Amniotic epithelial cell (primary cell): ENCODE data around the gene JMJD4.

Source experiments
- DNase-seq: peaks from one replicate; pipeline ENCODE4 v3.0.0-alpha.2; 2010; ENCODE audit warnings: low read depth

The JMJD4 gene

DNA sequence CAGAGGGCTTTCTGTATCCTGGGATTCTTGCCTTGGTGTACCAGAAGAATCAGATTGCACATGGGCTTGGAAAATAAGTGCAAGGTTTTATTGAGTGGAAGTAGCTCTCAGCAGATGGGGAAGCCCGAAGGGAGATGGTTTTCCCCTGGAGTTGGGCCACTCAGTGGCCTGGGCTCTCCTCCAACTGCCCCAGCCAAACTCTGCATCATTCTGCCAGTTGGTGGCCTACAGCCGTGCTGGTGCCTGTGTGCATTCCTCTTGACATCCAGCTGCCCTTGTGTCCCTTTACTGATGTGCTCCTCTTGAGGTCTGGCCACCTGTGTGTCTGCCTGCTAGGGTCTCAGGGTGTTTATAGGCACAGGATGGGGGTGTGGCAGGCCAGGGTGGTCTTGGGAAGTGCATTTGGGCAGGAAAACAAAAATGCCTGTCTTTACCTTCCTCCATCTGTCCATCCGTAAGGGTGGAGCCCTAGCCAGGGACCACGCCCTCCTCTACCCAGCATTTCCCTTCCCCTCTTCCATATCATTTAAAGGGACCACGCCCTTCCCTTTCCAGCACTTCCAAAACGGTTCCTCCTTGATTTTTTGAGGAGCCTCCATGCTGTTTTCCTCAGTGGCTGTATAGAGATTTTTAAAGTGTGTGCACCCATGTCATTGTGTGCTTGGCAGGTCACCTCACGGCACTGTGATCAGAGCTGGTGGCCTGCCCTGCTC, 19.1 kb upstream of the JMJD4 start:
- DNase-seq, result no peak

DNA sequence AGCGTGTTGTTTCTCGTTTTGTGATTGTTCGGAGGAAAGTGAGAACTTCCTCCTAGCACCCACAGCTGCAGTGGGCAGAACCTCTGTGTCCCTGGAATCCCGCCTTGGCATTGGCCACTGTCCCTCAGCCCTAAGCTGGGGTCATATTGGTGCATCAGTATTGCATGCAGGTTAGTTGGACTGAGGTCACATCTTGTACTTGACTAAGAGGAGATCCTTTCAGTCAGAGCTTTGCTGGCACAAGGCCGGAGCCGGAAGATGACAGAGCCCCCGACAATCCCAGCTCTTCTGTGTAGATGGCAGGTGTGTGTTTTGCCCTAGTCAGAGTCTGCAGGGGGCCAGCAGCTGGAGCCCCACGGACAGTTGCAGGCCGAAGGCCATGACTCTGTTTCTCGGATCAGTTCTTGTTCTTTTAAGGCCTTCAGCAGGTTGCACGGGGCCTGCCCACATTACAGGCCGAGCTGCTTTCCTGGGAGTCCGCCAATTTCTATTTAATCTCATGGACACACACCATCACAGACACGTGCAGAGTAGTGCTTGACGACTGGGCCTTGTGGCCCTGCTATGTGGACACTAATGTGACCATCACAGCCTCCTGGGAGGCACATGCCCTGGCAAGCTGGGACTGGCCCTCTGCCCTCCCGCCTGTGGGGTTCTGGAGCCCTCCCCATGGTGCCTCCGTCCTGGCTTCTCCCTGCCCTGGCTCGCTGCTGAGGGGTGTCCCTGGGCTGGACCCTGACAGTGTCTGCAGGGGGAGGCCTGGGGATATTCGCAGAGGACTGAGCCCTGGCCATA, 15.0 kb upstream of the JMJD4 start:
- DNase-seq, result no peak

DNA sequence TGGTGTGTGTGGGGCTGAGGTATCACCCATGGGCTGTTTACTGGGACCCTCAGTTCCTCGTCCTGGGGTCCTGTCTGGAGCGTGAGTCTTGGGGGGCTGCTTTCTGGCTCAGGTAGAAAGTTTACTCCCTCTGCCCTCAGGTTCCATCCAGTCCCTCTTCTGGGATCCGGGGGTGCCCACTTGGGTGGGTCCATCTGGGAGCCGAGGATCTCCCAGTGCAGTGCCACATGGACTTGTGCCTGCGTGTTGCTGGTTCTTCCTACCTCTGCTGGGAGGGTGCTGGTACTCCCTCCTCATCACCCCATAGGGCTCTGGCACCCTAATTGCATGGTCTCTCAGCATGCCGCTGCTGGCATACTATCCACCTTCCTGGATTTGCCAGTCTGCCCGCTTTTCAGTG, 14.1 kb upstream of the JMJD4 start:
- no peak for DNase-seq

DNA sequence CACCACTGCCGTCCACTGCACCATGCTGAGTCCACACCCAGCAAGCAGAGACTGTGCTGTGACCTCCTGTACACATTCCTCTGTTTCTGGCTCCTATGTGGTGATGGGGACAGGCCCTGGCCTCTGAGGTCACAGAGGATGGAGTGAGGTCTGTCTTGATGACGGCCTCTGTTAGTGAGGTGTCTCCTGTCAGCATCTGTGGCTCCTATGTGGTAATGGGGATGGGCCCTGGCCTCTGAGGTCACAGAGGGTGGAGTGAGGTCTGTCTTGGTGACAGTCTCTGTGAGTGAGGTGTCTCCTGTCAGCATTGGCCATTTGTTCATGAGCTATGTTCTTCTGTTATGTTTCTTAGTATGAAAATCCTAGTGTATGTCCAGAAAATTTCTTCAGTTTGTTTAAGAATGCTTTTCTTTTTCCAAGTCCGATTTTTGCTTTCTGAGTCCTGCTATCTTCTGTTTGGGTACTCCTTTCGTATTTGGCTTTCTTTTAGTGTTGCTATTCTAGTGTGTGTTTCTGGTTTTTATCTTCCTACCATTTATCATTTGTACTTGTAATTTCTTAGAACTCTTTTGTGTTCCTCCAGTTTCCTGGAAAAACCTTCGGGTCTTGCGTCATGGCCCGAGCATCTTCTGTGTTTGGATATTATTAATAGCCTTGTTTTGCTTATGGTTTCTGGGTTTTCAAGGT, 13.5 kb upstream of the JMJD4 start:
- peak; percentile 80 for DNase-seq

DNA sequence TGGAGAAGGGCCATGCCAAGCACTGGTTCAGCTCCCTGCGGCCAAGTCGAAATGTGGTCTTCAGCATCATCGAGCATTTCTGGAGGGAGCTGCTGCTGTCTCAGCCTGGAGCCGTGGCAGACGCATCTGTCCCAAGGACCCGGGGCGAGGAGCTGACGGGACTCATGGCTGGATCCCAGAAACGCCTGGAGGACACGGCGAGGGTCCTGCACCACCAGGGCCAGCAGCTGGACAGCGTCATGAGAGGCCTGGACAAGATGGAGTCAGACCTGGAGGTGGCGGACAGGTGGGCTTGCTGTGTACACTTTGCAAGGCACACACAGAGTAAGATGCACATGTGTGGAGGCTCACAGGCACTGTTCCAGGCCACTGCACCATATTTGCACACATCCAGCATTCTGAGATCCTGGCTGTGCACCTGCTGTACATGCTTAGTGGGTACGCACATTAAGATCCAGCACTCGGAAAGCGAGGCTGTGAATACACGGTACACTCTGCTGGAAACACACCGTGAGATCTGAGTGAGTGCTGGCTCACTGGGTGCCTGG, 12.9 kb upstream of the JMJD4 start:
- DNase-seq, result no peak

DNA sequence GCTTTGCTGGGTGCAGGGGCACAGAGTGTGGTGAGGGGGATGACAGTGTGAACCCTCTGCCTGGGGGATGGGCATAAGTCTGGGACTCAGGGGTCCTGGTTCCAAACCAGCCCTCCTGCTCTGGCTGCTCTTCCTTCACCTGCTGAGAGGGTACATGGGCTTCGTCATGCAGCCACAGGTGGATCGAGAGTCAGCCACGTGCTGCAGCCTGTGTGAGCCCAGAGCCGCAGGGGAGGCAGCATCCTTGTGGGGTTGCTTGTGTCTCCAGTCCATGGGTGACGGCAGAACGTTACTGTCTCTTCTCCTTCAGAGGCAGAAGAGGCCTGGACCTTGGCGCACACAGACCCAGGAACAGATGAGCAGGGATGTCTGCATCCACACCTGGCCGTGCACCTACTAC, 12.3 kb upstream of the JMJD4 start:
- DNase-seq, result no peak

DNA sequence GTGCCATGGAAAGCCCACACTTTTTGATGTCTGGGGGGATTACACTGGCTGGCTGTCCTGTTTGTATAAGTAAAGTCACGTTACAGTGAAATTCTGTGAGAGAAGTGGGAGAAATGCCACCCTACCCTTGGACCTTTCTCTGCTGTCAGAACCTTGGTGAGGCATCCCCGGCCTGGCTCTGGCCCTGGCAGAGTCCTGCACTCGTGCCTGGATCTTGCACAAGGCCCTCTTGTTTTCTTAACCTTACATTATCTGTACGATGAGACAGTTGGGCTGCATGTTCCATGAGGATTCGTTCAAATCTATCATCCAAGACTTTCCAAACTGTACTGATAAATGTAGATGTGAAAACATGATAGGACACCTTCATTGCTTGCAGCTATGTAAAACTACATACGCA, 11.6 kb upstream of the JMJD4 start:
- DNase-seq, result no peak

DNA sequence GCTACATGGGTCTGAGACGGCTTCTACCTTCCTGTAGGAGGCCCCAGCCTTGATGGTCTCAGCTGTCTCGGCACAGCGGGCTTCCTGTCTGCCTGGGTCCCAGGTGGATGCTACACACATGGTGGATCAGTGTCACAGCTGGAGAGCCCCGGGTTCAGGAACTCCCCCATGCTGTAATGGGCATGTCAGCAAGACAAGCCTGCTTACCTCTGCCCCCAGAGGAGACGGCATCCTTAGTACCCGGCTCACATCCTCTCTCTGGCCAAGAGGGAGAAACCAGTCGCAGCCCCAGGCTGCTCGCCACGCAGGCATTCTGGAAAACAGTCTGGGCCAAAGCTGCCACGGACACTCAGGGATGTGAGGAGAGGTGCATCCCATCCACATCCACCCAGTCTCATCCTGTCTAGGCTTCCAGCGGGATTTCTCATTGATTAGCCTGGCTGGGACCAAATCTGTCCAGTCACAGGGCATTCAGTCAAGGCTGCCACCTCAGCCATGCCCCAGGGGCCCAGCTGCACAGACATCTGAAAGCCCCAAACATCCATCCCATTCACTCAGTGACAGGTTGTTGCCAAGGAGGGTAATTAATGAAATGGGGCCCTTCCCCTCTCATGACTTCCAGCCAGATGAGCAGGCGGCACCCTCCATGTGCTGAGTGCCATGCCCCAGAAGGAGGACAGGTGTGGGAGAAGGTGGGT, 10.6 kb upstream of the JMJD4 start:
- DNase-seq, result no peak

DNA sequence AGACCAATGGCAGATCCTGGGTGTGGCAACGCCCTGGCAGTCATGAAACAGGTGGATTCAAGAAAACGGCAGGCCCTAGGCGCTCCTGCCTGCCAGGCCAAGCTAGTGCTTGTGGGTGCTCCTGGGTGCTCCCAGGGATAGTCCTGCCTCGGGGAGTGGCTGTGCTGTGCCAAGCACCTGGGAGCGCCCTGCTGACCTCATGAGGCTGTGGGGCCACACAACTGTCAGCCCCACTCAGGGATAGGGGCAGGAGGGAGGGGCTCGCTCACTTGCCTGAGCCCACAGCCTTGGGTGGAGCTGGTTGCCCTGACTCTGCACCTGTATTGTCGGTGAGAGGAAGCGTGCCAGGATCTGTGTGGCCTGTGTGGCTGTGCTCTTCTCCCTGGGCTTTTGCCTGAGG, 9.6 kb upstream of the JMJD4 start:
- DNase-seq, result no peak

DNA sequence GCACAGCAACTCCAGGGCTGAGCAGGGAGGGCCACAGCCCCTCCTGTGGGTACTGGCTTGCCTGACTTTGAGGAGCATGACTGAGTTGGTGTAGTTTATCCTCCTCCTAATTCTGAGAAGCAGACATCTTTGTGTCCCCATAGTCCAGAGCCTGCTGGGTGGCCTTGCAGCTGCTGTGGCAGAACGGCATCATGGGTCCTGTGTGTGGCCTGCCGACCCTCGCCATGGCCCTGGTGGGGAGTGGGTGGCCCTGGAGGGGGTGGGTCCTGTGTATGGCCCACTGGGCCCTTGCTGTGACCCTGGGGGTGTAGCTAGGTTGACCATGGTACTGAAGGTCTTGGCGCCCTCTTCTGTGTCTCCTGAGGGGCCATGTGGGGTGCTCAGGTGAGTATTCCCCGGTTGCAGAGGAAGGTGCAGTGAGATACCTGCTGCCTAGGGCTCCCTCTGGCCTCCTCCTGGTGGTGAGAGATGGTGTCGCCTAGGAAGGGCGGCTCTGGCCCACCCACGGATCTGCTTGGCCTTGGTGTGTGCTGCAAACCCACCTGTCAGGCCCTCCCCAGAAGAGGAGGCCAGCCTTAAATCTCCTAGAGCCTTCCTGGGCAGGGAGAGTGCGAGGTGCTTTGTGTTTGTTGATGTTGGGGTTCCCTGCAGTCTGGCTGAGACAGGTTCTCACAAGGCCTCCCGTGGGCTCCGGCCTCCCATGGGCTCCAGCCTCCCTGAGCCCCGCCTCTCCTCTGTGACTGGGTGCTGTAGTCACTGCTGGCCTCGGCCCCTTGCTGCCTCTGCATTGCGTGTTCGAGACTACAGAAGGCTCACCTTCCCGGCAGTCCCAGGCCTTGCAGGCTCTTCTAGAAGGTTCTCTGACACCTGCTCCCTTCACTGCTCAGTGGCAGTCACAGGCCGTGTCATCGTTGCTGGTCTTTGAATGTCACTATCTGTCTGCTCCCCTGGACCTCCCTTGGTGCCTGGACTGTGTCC, 7.9 kb upstream of the JMJD4 start:
- DNase-seq, result no peak

DNA sequence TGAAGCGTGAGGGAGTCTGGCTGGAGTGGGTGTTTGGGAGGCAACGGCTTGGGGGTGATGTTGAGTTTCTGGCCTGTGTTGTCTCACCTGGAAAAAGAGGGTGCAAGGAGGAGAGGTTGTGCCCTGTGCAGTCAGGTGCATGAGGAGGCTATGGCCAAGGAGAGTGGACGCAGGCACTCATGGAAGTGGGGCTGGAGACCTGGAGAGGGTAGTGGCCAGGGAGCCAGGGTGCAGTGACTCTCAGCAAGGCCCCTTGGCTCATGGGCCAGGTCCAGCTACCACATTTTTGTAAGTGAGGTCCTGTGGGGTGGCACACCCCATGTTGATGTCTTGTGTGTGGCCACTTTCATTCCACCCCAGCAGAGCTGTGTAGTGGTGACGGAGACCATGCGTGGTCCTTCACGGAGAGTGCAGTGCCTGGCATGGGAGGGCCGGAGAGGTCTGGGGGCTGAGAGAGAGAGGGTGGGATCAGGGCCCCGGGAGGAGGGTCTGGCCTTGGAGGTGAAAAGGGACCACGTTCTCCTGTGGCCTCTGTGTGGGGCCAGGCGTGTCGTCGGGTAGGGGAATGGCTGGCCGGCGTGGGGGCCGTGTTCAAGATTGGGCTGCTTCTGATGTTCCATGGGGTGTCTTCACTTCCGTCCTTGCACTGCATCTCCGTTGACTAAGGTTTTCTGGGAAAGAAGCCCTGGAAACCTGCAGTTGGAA, 6.2 kb upstream of the JMJD4 start:
- no peak for DNase-seq

DNA sequence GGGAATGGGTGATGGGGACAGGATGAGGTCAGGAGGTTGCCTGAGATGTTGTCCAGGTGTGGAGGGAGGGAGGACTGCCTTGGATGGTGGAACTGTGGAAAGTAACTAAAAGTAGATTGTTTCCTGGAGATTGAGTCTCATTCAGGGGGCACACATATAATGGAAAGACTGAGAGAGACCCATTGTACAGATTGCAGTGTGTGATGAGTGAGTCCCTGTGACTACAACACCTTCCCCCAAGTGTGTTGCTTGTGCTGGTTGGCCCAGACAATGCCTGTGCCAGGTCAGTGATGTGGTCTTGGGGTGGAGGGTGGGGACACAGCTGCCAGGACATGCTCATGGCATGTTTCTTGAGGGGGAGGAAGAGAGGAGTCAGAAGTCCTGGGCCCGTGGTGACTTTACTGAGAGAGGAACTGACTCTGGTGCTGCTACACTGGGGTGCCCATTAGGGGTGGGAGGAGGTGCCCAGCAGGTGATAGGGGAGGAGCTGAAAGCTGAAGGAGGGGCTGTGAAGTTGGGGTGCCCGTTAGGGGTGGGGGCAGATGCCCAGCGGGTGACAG, 5.4 kb upstream of the JMJD4 start:
- DNase-seq, result no peak

DNA sequence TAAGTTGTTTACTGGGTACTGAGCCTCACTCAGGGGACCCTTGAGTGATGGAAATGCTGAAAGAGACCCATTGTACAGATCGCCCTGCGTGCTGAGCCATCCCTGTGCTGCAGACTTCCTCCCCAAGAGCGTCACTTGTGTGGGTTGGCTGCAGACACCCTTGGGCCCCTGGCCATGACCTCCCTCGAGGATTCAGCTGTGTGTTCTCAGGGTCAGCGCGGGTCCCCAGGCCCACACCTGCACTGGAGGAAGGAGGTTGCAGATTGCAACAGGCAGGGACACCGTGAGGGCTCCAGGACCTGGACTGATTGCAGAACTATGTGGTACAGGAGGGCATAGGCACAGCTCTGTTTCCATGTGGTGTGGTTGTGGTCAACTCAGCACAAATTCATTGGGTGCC, 4.5 kb upstream of the JMJD4 start:
- DNase-seq, result no peak

DNA sequence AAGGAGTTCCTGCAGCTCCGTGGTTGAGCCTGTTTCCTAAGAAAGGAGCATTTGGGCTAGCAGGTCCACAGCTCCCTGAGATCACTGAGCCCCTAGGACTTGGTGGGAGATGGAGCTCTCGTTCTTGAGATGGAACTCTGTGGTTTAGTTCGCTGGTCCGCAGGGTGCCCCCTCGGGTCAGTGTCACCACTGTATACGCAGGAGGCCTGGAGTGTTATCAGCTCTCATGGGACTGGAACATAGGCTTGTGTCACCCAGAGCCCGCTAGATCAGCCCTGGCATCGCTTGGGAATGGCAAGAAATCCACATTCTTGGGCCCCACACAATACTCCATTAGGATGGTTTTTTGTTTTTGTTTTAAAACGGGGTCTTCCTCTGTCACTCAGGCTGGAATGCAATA, 3.7 kb upstream of the JMJD4 start:
- DNase-seq, result no peak

DNA sequence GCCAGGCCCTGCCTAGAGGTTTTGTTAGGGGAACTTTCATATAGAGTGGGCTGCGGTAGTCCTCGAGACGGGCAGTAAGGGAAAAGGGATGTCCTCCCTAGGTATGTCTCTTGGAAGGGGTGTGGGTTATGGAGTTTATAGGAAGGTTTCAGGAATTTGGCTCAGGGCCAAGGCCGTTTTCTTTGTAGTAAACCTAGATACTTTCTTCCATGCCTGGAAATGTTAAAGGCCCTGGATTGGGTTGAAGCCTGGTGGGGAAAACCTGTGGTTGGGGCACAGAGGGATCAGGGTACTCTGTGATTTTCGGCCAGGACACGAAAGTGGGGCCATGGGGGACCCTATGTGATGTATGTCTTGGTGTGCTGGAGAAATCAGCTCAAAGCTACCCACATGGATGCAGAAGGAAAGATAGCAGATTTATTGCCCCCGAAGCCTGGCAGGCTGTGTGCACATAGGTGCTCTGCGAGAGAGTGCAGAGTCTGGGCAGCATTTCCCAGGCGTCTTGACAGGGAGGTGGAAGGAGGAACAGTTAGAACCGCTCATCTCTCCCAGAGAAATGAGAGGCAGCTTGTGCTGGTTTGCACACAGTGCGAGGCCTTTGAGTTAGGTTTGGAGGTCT, 1.8 kb upstream of the JMJD4 start:
- no peak for DNase-seq

DNA sequence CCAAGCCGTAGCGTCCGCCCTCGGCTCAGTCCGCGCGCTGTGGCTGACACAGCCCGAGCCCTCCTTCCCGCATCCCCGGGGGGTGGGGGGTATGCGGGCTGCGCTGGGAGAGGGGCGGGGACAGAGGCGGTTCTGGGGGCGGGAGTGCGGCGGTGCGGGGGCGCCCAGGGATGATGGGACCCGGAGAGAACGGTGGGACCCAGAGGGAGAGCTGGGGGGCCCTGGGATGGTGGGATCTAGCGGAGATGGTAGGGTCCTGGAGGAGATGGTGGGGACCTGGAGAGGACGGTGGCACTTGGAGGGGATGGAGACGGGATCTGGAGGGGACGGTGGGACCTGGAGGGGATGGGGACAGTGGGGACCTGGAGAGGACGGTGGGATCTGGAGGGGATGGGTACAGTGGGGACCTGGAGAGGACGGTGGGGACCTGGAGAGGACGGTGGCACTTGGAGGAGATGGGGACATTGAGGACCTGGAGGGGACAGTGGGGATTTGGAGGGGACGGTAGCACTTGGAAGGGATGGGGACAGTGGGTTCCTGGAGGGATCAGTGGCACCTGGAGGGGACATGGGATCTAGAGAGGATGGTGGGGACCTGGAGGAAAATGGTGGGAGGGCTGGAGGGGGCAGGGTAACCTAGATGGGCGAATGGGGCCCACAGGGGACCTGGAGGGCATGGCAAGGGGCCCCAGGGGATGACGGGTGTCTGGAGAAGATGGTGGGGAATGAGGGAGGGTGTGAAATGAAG, 610 bp upstream of the JMJD4 start:
- no peak for DNase-seq

DNA sequence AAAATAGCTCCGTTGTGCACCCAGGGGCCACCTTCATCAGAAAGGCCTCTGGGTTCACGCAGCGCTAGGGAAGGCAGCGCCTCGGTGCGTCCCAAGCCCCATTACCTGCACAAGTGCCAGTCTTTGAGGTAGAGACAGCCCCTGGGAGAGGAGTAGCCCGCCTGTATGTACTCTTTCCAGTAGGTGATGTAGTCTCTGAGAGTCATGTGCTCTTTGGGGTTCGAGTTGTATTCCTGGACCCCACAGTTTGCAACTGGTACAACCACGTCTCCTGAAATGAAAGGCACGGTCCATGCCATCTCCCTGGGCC, 601 bp downstream of the JMJD4 start:
- DNase-seq, result no peak

DNA sequence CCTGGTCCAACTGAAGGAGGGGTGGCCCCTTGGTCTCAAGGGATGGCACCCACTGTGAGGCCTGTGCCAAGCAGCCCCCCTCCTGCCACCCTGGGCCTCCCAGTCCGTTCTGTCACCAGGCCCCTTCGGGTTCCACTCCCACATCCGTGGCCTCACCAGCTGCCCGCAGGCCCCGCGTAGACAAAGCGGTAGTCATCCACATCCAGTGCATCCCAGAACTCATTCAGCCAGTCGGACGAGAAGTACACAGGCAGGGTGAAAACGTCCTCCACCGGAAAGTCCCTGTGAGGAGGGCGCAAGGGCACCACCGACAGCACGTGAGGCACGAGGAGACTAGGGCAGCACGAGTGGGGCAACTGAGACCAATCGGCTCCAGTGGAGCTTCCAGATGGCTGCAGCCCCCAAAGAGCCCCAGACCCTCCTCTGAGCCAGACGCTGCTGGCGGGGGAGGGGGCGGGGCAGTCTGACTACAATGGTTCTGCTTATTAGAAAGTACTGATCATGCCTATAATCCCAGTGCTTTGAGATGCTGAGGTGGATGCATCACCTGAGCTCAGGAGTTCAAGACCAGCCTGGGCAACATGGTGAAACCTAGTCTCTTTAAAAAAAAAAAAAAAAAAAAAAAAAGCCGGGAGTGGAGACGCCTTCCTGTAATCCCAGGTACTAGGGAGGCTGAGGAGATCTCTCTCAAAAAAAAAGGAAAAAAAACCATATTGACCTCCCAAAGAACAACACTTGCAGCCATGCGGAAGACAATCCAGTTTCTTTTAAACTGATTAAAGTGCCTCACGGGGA, 1.2 kb downstream of the JMJD4 start:
- DNase-seq, result no peak
